Lower lobe of right lung (tissue), 2 donors: ENCODE measurements around the gene BDKRB2. TPM values are rescaled to one million over a fixed set of nuclear protein-coding genes. Genes with fewer than 3 reads are reported as not detected.

Experiments
- ATAC-seq, 2 donors: fragments of 200-7000 bp; cut with Tn5 transposase; one replicate each; pipeline ENCODE4 v1.9.1; 2020 to 2022; ENCODE audit warnings: mild to moderate bottlenecking in 2 of 2, moderate library complexity in 2 of 2
- DNase-seq: peaks from one replicate; pipeline ENCODE4 v3.0.0-alpha.2; 2020
- H3K27ac ChIP-seq: fragments of 200-600 bp; one replicate; pipeline ENCODE4 v1.8.0; 2022
- H3K27me3 ChIP-seq: fragments of 200-600 bp; one replicate; pipeline ENCODE4 v1.8.0; 2022; ENCODE audit warnings: low read depth
- H3K36me3 ChIP-seq: fragments of 200-600 bp; one replicate; pipeline ENCODE4 v1.8.0; 2022; ENCODE audit warnings: mild to moderate bottlenecking
- H3K4me1 ChIP-seq: fragments of 200-600 bp; one replicate; pipeline ENCODE4 v1.8.0; 2022
- H3K4me3 ChIP-seq: fragments of 200-600 bp; one replicate; pipeline ENCODE4 v1.8.0; 2022; ENCODE audit warnings: mild to moderate bottlenecking
- H3K9me3 ChIP-seq: fragments of 200-600 bp; one replicate; pipeline ENCODE4 v1.8.0; 2022
- intact Hi-C: fragments of 100-400 bp; cut with DNase I; formaldehyde crosslinking; loops from one replicate; pipeline ENCODE4 v1.11.0; 2022
- total RNA-seq: library from RNA; stranded (reverse); fragmentation: NEBNext Ultra II Directional; extraction: Animal tissue kit (Norgen Biotek cat#: 25700); gene quantifications from one replicate; pipeline ENCODE4 v1.2.1, GENCODE V29; 2021
- TF ChIP-seq, protein P1 (sequence below): fragments of 200-600 bp; IDR thresholded peaks from one replicate; pipeline ENCODE4 v1.8.0; 2022; ENCODE audit warnings: antibody characterized with exemption, mild to moderate bottlenecking
- donor health status: DM: no; HTN: yes; CAD: no; lungs with severe emphysema.

The BDKRB2 gene
- total RNA-seq, 1 donor from 2014 or later: 1.3 TPM

DNA sequence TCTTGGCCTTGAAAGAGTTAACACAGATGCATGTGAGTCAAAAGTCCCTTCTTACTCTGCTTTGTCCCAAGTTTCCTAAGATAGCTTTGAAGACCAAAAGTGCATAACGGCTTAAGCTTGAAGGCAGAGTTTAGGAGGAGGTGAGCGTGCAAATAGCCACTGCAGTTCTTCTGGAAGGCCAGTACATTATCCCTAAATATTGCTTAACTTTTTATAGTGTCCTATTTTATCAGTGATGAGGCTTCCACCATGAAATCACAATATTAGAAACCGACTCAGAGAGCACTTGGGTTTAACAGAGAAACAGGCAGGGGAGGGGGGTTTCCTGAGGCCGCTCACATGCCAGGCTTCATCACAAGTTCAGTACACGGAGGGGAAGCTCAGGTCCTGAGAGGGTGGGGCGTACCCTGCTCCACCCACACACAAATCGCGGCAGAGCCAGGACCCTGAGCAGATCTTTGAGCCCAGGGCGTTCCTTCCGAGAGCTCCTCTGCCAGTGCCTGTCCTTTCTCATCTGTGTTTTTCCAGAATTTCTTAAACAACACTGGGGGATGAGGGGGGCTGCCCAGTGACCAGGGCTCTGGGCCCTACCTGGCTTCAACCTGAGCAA, 26.8 kb upstream of the BDKRB2 start:
- TF ChIP-seq, protein P1, sequence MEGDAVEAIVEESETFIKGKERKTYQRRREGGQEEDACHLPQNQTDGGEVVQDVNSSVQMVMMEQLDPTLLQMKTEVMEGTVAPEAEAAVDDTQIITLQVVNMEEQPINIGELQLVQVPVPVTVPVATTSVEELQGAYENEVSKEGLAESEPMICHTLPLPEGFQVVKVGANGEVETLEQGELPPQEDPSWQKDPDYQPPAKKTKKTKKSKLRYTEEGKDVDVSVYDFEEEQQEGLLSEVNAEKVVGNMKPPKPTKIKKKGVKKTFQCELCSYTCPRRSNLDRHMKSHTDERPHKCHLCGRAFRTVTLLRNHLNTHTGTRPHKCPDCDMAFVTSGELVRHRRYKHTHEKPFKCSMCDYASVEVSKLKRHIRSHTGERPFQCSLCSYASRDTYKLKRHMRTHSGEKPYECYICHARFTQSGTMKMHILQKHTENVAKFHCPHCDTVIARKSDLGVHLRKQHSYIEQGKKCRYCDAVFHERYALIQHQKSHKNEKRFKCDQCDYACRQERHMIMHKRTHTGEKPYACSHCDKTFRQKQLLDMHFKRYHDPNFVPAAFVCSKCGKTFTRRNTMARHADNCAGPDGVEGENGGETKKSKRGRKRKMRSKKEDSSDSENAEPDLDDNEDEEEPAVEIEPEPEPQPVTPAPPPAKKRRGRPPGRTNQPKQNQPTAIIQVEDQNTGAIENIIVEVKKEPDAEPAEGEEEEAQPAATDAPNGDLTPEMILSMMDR: no peak
- intact Hi-C loops: no loop called here
- no peak for DNase-seq
- no peaks in the 10 kb centered on the region for H3K9me3 ChIP-seq
- no peaks in the 10 kb centered on the region for H3K36me3 ChIP-seq
- no peaks in the 10 kb centered on the region for H3K4me1 ChIP-seq
- no peak for ATAC-seq
- H3K27ac ChIP-seq: no peak overlapping the region
- H3K4me3 ChIP-seq: no peak overlapping the region
- no peaks in the 10 kb centered on the region for H3K27me3 ChIP-seq

DNA sequence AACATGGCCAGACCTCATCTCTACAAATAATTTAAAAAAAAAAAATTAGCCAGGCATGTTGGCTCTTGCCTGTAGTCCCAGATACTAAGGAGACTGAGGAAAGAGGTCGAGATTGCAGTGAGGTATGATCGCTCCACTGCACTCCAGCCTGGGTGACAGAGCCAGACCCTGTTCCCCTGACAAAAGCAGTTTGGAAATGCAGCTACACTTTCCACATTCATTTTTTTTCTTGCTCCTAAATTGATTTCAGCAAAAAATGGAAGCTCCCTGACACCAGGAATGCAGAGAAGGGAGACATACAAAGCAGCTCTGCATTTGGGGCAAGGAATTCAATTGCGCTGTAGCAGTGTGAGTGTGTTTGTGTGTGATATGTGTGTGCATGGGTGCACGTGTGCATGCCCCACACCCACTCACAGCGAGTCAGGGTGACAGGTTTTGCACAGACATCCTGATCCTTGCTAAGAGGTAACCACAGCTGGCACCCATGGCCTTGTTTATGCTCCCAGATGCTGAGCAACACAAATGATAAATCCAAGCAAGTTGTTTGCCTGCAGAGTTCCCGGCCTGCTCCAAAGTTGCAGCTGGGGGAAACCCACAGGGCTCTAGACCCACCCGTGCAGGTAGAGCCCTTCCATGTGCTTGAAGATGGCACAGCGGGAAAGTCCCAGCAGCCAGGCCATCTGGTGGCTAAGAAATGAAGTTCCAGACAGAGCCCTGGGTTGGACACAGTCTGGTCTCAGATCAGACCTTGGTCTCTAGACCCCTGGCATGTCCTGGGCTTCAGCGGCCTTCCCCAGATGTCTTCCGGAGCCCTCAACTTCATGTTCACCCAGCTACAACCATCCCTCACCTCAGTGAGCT, 25.9 kb upstream of the BDKRB2 start:
- ATAC-seq: no peak

DNA sequence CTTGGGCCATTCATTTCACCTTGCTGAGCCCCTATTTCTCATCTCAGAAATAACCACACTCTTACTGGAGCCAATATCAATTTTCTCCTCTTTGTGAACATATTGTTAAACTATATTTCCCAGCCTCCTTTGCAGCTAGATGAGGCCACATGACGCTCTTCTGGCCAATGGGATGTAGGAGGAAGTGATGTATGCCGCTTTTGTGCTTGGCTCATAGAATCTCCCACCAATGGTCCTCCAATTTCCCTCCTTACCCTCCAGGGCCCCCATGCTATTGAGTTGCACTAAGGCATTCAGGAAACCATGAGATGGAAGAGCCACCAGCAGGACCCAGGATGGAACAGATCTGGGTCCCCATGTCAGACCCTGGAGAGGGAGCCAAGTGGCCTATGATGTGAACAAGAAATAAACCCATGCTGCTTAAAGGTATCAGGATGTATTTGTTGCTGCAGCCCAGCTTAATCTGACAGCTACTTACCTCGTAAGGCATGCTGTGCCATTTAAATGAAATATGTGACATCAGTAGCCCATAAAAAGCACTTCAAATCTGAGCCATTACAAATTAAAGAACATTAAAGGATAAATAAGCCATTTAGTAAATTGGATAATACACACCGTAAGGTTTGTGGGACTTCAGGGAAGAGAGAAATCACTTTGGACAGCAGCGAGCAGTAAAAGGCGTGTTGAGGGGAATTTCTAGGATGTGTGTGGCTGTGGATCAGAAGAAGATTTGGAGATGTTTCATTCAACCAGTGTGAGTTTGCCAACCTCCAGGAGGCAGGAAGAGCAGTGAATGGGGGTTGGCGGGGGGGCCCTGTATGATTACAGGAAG, 24.4 kb upstream of the BDKRB2 start:
- no peaks in the 10 kb centered on the region for H3K9me3 ChIP-seq
- no peak overlapping the region for H3K27ac ChIP-seq
- no peak for DNase-seq
- H3K27me3 ChIP-seq: no peaks in the 10 kb centered on the region
- no peak overlapping the region for H3K4me3 ChIP-seq
- H3K4me1 ChIP-seq: no peaks in the 10 kb centered on the region
- intact Hi-C loops: no loop called here
- TF ChIP-seq, protein P1: no peak
- no peak for ATAC-seq
- no peaks in the 10 kb centered on the region for H3K36me3 ChIP-seq

More for the DNA sequence above, 25.9 kb upstream of the BDKRB2 start:
- no peak for DNase-seq
- TF ChIP-seq, protein P1: no peak
- Histone ChIP-seq H3K4me1 (no peaks in the 10 kb centered on the region), H3K27ac (no peak overlapping the region), H3K9me3 (no peaks in the 10 kb centered on the region), H3K36me3 (no peaks in the 10 kb centered on the region), H3K27me3 (no peaks in the 10 kb centered on the region), H3K4me3 (no peak overlapping the region)
- intact Hi-C loops: no loop called here

DNA sequence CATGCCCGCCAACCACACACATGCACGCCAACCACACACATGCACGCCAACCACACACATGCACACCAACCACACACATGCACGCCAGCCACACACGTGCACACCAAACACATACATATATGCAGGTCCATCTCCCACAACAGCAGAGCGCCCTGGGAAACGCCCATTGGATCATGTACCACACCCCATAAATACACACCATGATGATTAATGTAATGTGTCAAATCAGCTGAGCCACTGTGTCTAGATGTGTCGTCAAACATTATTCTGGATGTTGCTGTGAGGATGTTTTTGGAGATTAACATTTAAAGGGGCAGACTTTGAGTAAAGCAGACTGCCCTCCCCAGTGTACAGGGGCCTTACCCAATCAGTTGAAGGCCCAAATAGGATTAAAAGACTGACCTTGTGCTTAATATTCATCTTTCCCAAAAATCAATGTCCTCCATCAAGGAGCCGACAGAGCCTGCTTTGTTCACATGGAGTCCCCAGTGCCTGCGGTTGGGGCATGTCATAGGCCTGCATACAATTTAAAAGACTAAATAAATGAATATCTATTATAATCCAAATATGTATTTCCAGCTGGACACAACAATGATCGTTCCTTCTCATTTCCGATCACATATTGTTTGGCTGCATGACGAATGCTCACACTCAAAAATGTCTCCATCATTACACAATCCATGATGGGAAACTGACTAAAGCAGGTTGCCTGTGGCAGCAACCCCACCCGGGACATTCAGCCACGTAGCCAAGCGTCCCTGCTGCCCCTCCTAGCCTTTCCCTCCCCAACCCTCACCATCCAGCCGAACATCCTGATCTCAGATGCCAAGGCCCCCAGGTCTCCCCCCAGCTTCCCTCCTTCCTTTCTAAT, 23.2 kb upstream of the BDKRB2 start:
- no peak overlapping the region for H3K27ac ChIP-seq
- H3K9me3 ChIP-seq: no peaks in the 10 kb centered on the region
- no peaks in the 10 kb centered on the region for H3K4me1 ChIP-seq
- H3K4me3 ChIP-seq: no peak overlapping the region
- H3K36me3 ChIP-seq: no peaks in the 10 kb centered on the region
- TF ChIP-seq, protein P1: no peak
- no peaks in the 10 kb centered on the region for H3K27me3 ChIP-seq
- DNase-seq (no peak), ATAC-seq (no peak)
- intact Hi-C loops: no loop called here

DNA sequence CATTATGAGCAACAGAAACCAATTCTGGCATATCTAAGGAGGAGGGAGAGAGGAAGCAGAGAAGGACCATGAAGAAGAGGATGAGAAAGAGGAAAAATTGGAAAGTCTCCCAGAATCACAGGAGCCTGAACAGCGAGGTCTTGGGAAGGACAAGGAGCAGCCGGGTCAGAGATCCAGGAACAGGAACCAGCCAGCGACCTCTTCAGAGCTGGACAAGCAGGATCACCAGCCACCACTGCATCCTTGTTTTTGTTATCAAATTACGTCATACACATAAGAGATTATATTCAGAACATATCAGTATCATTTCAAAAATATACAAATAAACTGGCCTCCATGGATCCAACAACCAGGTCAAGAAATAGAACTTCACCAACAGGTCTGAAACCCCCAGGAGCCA, 22.1 kb upstream of the BDKRB2 start:
- intact Hi-C loops: no loop called here
- Histone ChIP-seq H3K36me3 (no peaks in the 10 kb centered on the region), H3K4me1 (no peaks in the 10 kb centered on the region), H3K27me3 (no peaks in the 10 kb centered on the region), H3K9me3 (no peaks in the 10 kb centered on the region), H3K4me3 (no peak overlapping the region), H3K27ac (no peak overlapping the region)
- DNase-seq: no peak
- no peak for ATAC-seq
- TF ChIP-seq, protein P1: no peak
